Sigmoid colon (tissue), 4 donors: ENCODE data around the gene MAS1L.

Experiments used
- CTCF ChIP-seq, 4 experiments: fragments of 450-650 bp in 3 of 4; fragments of 200-600 bp in 1 of 4; IDR thresholded peaks; one replicate each; pipeline ENCODE4 v1.5.1; 2016 to 2019; ENCODE audit warnings: antibody characterized with exemption in 4 of 4, mild to moderate bottlenecking in 3 of 4, moderate library complexity in 2 of 4
- POLR2AphosphoS5 ChIP-seq, 4 donors: sonication (generic); formaldehyde crosslinking; IDR thresholded peaks; one replicate each; pipeline ENCODE4 v1.6.1; 2017; ENCODE audit warnings: antibody characterized with exemption in 4 of 4

GRCh38 chr6:29501106-29501505, 13.3 kb upstream of the MAS1L start:
- TF ChIP-seq CTCF (IDR thresholded peaks at IDR 0.05) (no peak), POLR2AphosphoS5 (IDR thresholded peaks at IDR 0.05) (no peak)
